ENCODE results near the gene PIK3R1.

DNA sequence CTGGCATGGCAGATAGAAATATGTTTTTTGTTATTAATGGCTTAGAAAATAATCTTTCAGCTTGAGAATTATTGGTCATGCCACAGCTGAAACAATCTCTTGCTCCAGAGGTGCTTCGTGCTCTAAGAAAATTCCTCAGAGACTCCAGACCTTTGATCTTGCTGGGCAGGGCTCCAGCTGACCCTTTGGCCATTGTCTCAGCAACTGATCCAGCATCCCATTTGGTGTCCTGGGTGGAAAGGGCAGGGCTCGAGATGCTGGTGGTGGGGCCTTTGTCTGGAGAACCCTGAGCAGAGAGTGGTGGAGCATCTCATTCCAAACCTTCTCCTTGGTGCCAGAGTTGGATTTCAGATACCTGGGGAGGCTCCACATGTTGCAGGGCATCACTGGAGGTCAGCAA, 43.2 kb upstream of the PIK3R1 start:
- TF ChIP-seq, protein P1, sequence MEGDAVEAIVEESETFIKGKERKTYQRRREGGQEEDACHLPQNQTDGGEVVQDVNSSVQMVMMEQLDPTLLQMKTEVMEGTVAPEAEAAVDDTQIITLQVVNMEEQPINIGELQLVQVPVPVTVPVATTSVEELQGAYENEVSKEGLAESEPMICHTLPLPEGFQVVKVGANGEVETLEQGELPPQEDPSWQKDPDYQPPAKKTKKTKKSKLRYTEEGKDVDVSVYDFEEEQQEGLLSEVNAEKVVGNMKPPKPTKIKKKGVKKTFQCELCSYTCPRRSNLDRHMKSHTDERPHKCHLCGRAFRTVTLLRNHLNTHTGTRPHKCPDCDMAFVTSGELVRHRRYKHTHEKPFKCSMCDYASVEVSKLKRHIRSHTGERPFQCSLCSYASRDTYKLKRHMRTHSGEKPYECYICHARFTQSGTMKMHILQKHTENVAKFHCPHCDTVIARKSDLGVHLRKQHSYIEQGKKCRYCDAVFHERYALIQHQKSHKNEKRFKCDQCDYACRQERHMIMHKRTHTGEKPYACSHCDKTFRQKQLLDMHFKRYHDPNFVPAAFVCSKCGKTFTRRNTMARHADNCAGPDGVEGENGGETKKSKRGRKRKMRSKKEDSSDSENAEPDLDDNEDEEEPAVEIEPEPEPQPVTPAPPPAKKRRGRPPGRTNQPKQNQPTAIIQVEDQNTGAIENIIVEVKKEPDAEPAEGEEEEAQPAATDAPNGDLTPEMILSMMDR (IDR thresholded peaks at IDR 0.05): no peak
- no peak for TF ChIP-seq POLR2A (IDR thresholded peaks at IDR 0.05)

All from body of pancreas (tissue), 4 donors.